ENCODE data around the gene ZNF512B.
"Not testable (repeated sequence)": the region's sequence is repeated elsewhere in the genome, so short reads cannot be mapped to it uniquely, and the experiment has no call there.

The ZNF512B gene

GRCh38 chr20:63929473-63929883, 40.3 kb downstream of the ZNF512B start:
- DNase-seq = not testable (repeated sequence)

GRCh38 chr20:63929071-63929470, 40.7 kb downstream of the ZNF512B start:
- no peak for DNase-seq

GRCh38 chr20:63926298-63926697, 43.4 kb downstream of the ZNF512B start:
- no peak for DNase-seq

GRCh38 chr20:63924241-63924640, 45.5 kb downstream of the ZNF512B start:
- DNase-seq = no peak

- DNase-seq = no peak
Observed at GRCh38 chr20:63923651-63924050, 46.1 kb downstream of the ZNF512B start.

GRCh38 chr20:63920226-63920625, 49.5 kb downstream of the ZNF512B start:
- DNase-seq = no peak

GRCh38 chr20:63919130-63919529, 50.6 kb downstream of the ZNF512B start:
- no peak for DNase-seq

GRCh38 chr20:63917811-63918210, 51.9 kb downstream of the ZNF512B start:
- no peak for DNase-seq

- not testable (repeated sequence) for DNase-seq
Observed at GRCh38 chr20:63916371-63916939, 53.3 kb downstream of the ZNF512B start.

GRCh38 chr20:63915471-63915870, 54.3 kb downstream of the ZNF512B start:
- DNase-seq = no peak

GRCh38 chr20:63913768-63914167, 56.0 kb downstream of the ZNF512B start:
- DNase-seq = no peak

- no peak for DNase-seq
Observed at GRCh38 chr20:63911176-63911575, 58.6 kb downstream of the ZNF512B start.

GRCh38 chr20:63908008-63908682, 61.6 kb downstream of the ZNF512B start:
- DNase-seq = no peak

Measured in activated CD4-positive, alpha-beta T cell treated with anti-CD3 and anti-CD28 coated beads, Interleukin-2, amount 50 U/mL, for 4 hours (primary cell).